CD14-positive monocyte (primary cell): ENCODE measurements around the gene ACER1. TPM values are rescaled to one million over a fixed set of nuclear protein-coding genes. Genes with fewer than 3 reads are reported as not detected.

Source experiments
- DNase-seq, 3 donors: peaks; one replicate each; pipeline ENCODE4 v3.0.0-alpha.2; 2011 to 2022
- H2AFZ ChIP-seq: 2 replicates; pipeline ENCODE4 v1.6.0; 2012; ENCODE audit warnings: mild to moderate bottlenecking, low read depth, low read length, inconsistent platforms; ENCODE audit not compliant: insufficient read depth, poor library complexity, severe bottlenecking
- H3K27ac ChIP-seq, 2 donors: 1 replicate in 1 of 2; 2 replicates in 1 of 2; pipeline ENCODE4 v1.5.1; 2012 to 2013; ENCODE audit warnings: low read length in 2 of 2, control low read depth in 1 of 2, inconsistent platforms in 1 of 2, low read depth in 1 of 2, mild to moderate bottlenecking in 1 of 2
- H3K27me3 ChIP-seq, 2 donors: one replicate each; pipeline versions ENCODE4 v1.6.0 to v1.6.1; 2011 to 2013; ENCODE audit warnings: low read length in 2 of 2; ENCODE audit not compliant: control insufficient read depth in 2 of 2, insufficient read depth in 2 of 2
- H3K36me3 ChIP-seq, 2 donors: replicated peaks in 1 of 2; 1 replicate in 1 of 2; 2 replicates in 1 of 2; pipeline versions ENCODE4 v1.5.1 to v1.6.1; 2012 to 2013; ENCODE audit warnings: low read length in 2 of 2, control low read depth in 1 of 2, inconsistent platforms in 1 of 2, mild to moderate bottlenecking in 1 of 2; ENCODE audit not compliant: insufficient read depth in 2 of 2, control insufficient read depth in 1 of 2
- H3K4me1 ChIP-seq, 2 donors: 1 replicate in 1 of 2; 2 replicates in 1 of 2; pipeline versions ENCODE4 v1.5.1 to v1.6.1; 2012 to 2013; ENCODE audit warnings: low read length in 2 of 2, control low read depth in 1 of 2, inconsistent platforms in 1 of 2, mild to moderate bottlenecking in 1 of 2, moderate library complexity in 1 of 2; ENCODE audit not compliant: insufficient read depth in 2 of 2, control insufficient read depth in 1 of 2
- H3K4me2 ChIP-seq: replicated peaks from 2 replicates; pipeline ENCODE3; 2012; ENCODE audit warnings: low read length, moderate library complexity, mild to moderate bottlenecking; ENCODE audit not compliant: poor library complexity, severe bottlenecking; ENCODE audit errors: extremely low read depth
- H3K4me3 ChIP-seq, 3 experiments: fragments of 200-600 bp in 1 of 3; sonication (generic) in 1 of 3; replicated peaks in 1 of 3; 1 replicate in 2 of 3; 2 replicates in 1 of 3; pipeline ENCODE4 v1.5.1; 2011 to 2013; ENCODE audit warnings: low read length in 3 of 3, mild to moderate bottlenecking in 3 of 3, control low read depth in 2 of 3, low read depth in 2 of 3, inconsistent platforms in 1 of 3, moderate library complexity in 1 of 3
- H3K79me2 ChIP-seq: 2 replicates; pipeline ENCODE4 v1.6.0; 2012; ENCODE audit warnings: mild to moderate bottlenecking, control low read depth, inconsistent platforms, low read length, moderate library complexity; ENCODE audit not compliant: insufficient read depth
- H3K9ac ChIP-seq: 2 replicates; pipeline ENCODE4 v1.6.0; 2017; ENCODE audit warnings: low read length, mild to moderate bottlenecking; ENCODE audit not compliant: insufficient read depth, poor library complexity, severe bottlenecking
- H3K9me3 ChIP-seq, 2 donors: replicated peaks in 1 of 2; 1 replicate in 1 of 2; 2 replicates in 1 of 2; pipeline versions ENCODE4 v1.5.1 to v1.6.1; 2012 to 2013; ENCODE audit warnings: low read length in 2 of 2, control low read depth in 1 of 2; ENCODE audit not compliant: control insufficient read depth in 1 of 2, insufficient read depth in 1 of 2
- H4K20me1 ChIP-seq: 2 replicates; pipeline ENCODE4 v1.6.0; 2012; ENCODE audit warnings: mild to moderate bottlenecking, low read length, control low read depth, moderate library complexity; ENCODE audit not compliant: insufficient read depth
- H3K27ac Mint-ChIP-seq, 7 donors: one replicate each; pipeline ENCODE4 v1.8.0; 2020; ENCODE audit warnings: mild to moderate bottlenecking in 7 of 7, mixed read lengths in 7 of 7, moderate library complexity in 6 of 7, inconsistent platforms in 2 of 7
- H3K27me3 Mint-ChIP-seq, 3 donors: one replicate each; pipeline ENCODE4 v1.8.0; 2021 to 2022; ENCODE audit warnings: low read depth in 3 of 3, mild to moderate bottlenecking in 3 of 3, mixed read lengths in 3 of 3, moderate library complexity in 3 of 3, inconsistent platforms in 1 of 3
- H3K36me3 Mint-ChIP-seq, 2 donors: one replicate each; pipeline ENCODE4 v1.8.0; 2020; ENCODE audit warnings: mixed read lengths in 2 of 2, inconsistent platforms in 1 of 2, mild to moderate bottlenecking in 1 of 2
- H3K4me1 Mint-ChIP-seq: one replicate; pipeline ENCODE4 v1.8.0; 2020; ENCODE audit warnings: mild to moderate bottlenecking, mixed read lengths
- H3K4me3 Mint-ChIP-seq, 2 donors: one replicate each; pipeline ENCODE4 v1.8.0; 2020; ENCODE audit warnings: mild to moderate bottlenecking in 2 of 2, mixed read lengths in 2 of 2, moderate library complexity in 1 of 2
- H3K9me3 Mint-ChIP-seq, 7 donors: one replicate each; pipeline ENCODE4 v1.8.0; 2020 to 2022; ENCODE audit warnings: mixed read lengths in 7 of 7, mild to moderate bottlenecking in 6 of 7, moderate library complexity in 6 of 7, inconsistent platforms in 2 of 7
- WGBS: methylation state at CpG from one replicate; pipeline ENCODE4 v1.1.5; 2013; ENCODE audit warnings: missing lambda C conversion rate; ENCODE audit not compliant: insufficient coverage; 5-methylcytosine and 5-hydroxymethylcytosine counted together
- intact Hi-C, 2 donors: fragments of 100-400 bp; cut with micrococcal nuclease; formaldehyde crosslinking; loops; one replicate each; pipeline versions ENCODE4 v1.15.0 to v1.15.1; 2023
- polyA plus RNA-seq, 3 donors: library from polyadenylated mRNA; depleted of rRNA in 1 of 3; unstranded in 2 of 3; stranded (reverse) in 1 of 3; fragments of 300-500 nt in 2 of 3; fragments of >200 nt in 1 of 3; fragmentation: Illumina TruSeq in 2 of 3; gene quantifications; 1 replicate in 2 of 3; 2 replicates in 1 of 3; pipeline ENCODE4 v1.2.3, GENCODE V29; 2012 to 2021
- TF ChIP-seq, protein P1 (sequence below): fragments of 200-600 bp; IDR thresholded peaks from one replicate; pipeline ENCODE4 v1.8.0; 2022; ENCODE audit warnings: antibody characterized with exemption, mild to moderate bottlenecking

The ACER1 gene
- polyA plus RNA-seq, 3 donors, result not detected

DNA sequence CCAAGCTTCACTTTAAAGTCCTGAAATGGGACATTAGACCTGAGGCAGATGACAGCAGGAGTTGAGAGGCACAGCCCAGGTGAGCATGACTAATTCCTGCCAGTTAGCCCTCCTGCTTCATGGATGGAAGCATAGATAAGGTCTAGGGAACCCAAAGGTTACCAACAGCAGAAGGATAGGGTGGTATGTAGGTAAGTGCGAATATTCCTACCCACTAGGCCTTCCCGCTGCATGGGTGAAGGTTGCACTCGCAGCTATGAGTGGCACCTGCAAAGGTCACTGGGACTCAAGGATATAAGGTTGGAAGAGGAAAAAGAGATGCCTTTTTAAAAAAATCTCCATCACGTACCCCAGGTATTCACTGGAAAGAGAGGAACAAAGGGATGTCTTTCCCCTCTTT lies 41.4 kb downstream of the ACER1 start:
- no peak overlapping the region for H3K27ac ChIP-seq
- H3K9ac ChIP-seq, result no peak overlapping the region
- no peaks in the 10 kb centered on the region for H3K4me1 ChIP-seq
- H3K4me1 Mint-ChIP-seq, result no peaks in the 10 kb centered on the region
- peaks cover 0 to 7% of the 10 kb centered on the region in 2 donors for H3K36me3 Mint-ChIP-seq
- TF ChIP-seq, protein P1, sequence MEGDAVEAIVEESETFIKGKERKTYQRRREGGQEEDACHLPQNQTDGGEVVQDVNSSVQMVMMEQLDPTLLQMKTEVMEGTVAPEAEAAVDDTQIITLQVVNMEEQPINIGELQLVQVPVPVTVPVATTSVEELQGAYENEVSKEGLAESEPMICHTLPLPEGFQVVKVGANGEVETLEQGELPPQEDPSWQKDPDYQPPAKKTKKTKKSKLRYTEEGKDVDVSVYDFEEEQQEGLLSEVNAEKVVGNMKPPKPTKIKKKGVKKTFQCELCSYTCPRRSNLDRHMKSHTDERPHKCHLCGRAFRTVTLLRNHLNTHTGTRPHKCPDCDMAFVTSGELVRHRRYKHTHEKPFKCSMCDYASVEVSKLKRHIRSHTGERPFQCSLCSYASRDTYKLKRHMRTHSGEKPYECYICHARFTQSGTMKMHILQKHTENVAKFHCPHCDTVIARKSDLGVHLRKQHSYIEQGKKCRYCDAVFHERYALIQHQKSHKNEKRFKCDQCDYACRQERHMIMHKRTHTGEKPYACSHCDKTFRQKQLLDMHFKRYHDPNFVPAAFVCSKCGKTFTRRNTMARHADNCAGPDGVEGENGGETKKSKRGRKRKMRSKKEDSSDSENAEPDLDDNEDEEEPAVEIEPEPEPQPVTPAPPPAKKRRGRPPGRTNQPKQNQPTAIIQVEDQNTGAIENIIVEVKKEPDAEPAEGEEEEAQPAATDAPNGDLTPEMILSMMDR, result no peak
- intact Hi-C loops, result loop anchor here in 1 of 2 donors (10.0 kb wide), 1 partner anchor 257 kb away; no protein-coding TSS in a partner anchor
- H3K79me2 ChIP-seq, result no peaks in the 10 kb centered on the region
- peak overlapping the region in 1 of 3 experiments; percentile 8 for H3K4me3 ChIP-seq
- WGBS, result no CpG with 5 or more reads among the region's 4 CpGs
- no peak overlapping the region for H3K4me2 ChIP-seq
- H3K36me3 ChIP-seq, result no peaks in the 10 kb centered on the region
- H3K27me3 ChIP-seq, result no peaks in the 10 kb centered on the region
- no peaks in the 10 kb centered on the region for H4K20me1 ChIP-seq
- H3K9me3 ChIP-seq, result peaks cover 63 to 77% of the 10 kb centered on the region in 2 donors
- no peak overlapping the region for H3K27ac Mint-ChIP-seq
- peaks cover 0 to 8% (median 4%) of the 10 kb centered on the region in 3 donors for H3K27me3 Mint-ChIP-seq
- no peak for DNase-seq
- H3K4me3 Mint-ChIP-seq, result no peak overlapping the region
- no peak overlapping the region for H2AFZ ChIP-seq
- peaks cover 43 to 94% (median 82%) of the 10 kb centered on the region in 7 donors for H3K9me3 Mint-ChIP-seq

DNA sequence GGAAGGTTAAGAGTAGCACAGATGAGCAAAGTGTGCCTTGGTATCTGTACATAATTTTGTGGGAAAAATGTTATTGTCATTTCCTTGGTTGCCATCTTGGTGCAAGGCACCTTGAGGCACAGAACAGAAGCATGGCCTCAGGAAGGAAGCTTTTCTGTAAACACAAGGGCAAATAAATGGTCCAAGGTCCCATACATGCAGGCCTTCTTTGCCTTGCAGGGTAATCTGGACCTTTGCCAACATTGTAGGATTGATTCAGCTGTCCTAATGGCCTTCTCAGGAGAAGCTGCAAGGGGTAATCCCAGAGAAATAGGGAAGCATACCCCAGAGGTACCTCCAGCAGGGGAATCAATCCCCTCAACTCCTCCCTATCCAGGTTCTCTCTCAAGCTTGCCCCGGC lies 44.7 kb downstream of the ACER1 start:
- no peak overlapping the region for H3K9ac ChIP-seq
- H3K27ac Mint-ChIP-seq, result no peak overlapping the region
- TF ChIP-seq, protein P1, result no peak
- peaks cover 0 to 7% of the 10 kb centered on the region in 2 donors for H3K36me3 Mint-ChIP-seq
- H3K4me1 ChIP-seq, result no peaks in the 10 kb centered on the region
- no peak for DNase-seq
- intact Hi-C loops, result no loop called here
- H2AFZ ChIP-seq, result no peak overlapping the region
- H3K9me3 Mint-ChIP-seq, result peaks cover 60 to 93% (median 88%) of the 10 kb centered on the region in 7 donors
- H3K27me3 Mint-ChIP-seq, result peaks cover 0 to 14% (median 6%) of the 10 kb centered on the region in 3 donors
- H3K4me1 Mint-ChIP-seq, result no peaks in the 10 kb centered on the region
- H3K27ac ChIP-seq, result no peak overlapping the region
- no peaks in the 10 kb centered on the region for H3K79me2 ChIP-seq
- H3K4me3 ChIP-seq, result no peak overlapping the region
- no peak overlapping the region for H3K4me3 Mint-ChIP-seq
- H4K20me1 ChIP-seq, result no peaks in the 10 kb centered on the region
- no peak overlapping the region for H3K4me2 ChIP-seq
- no peaks in the 10 kb centered on the region for H3K27me3 ChIP-seq
- peaks cover 75 to 84% of the 10 kb centered on the region in 2 donors for H3K9me3 ChIP-seq
- no CpG with 5 or more reads among the region's 1 CpG for WGBS
- no peaks in the 10 kb centered on the region for H3K36me3 ChIP-seq
